HG03095 (cell line): ENCODE results near the gene SHTN1.

Experiments used
- ATAC-seq: cut with Tn5 transposase; IDR thresholded peaks from one replicate; pipeline ENCODE4 v1.9.1; 2021; ENCODE audit warnings: moderate library complexity; ENCODE audit not compliant: unreplicated experiment

The SHTN1 gene

GRCh38 chr10:116984202-116984990 is 20.6 kb downstream of the SHTN1 start:
- no peak for ATAC-seq

- ATAC-seq, result no peak
Observed at GRCh38 chr10:116980041-116980440, 24.9 kb downstream of the SHTN1 start.

GRCh38 chr10:116978901-116979300 is 26.1 kb downstream of the SHTN1 start:
- ATAC-seq, result no peak

- ATAC-seq, result no peak
Observed at GRCh38 chr10:116974456-116975005, 30.5 kb downstream of the SHTN1 start.

GRCh38 chr10:116973946-116974455 is 31.0 kb downstream of the SHTN1 start:
- no peak for ATAC-seq

GRCh38 chr10:116973371-116973905 is 31.5 kb downstream of the SHTN1 start:
- no peak for ATAC-seq

GRCh38 chr10:116972131-116972530 is 32.9 kb downstream of the SHTN1 start:
- no peak for ATAC-seq

GRCh38 chr10:116970050-116970449 is 34.9 kb downstream of the SHTN1 start:
- no peak for ATAC-seq

GRCh38 chr10:116968331-116968730 is 36.7 kb downstream of the SHTN1 start:
- no peak for ATAC-seq

GRCh38 chr10:116961406-116962251 is 43.4 kb downstream of the SHTN1 start:
- no peak for ATAC-seq

GRCh38 chr10:116960066-116960776 is 44.8 kb downstream of the SHTN1 start:
- ATAC-seq, result no peak

- ATAC-seq, result no peak
Observed at GRCh38 chr10:116952729-116953128, 52.3 kb downstream of the SHTN1 start.

GRCh38 chr10:116948530-116948870 is 56.5 kb downstream of the SHTN1 start:
- no peak for ATAC-seq

- ATAC-seq, result no peak
Observed at GRCh38 chr10:116947841-116948529, 57.0 kb downstream of the SHTN1 start.

GRCh38 chr10:116944911-116945310 is 60.1 kb downstream of the SHTN1 start:
- no peak for ATAC-seq

- no peak for ATAC-seq
Observed at GRCh38 chr10:116931806-116932205, 73.2 kb downstream of the SHTN1 start.

GRCh38 chr10:116926426-116926825 is 78.6 kb downstream of the SHTN1 start:
- ATAC-seq, result no peak

GRCh38 chr10:116925056-116925455 is 79.9 kb downstream of the SHTN1 start:
- ATAC-seq, result no peak

GRCh38 chr10:116919706-116920105 is 85.3 kb downstream of the SHTN1 start:
- ATAC-seq, result no peak

GRCh38 chr10:116919164-116919563 is 85.8 kb downstream of the SHTN1 start:
- ATAC-seq, result no peak
